Ishikawa (cell line): ENCODE measurements around the gene ZNF804A.

Experiments
- CEBPB ChIP-seq: IDR thresholded peaks from 2 replicates; pipeline ENCODE4 v1.6.1; 2012
- CREB1 ChIP-seq: IDR thresholded peaks from 2 replicates; pipeline ENCODE4 v1.6.1; 2012; ENCODE audit warnings: low read depth
- EGR1 ChIP-seq: IDR thresholded peaks from 2 replicates; pipeline ENCODE4 v1.6.1; 2012
- EP300 ChIP-seq: IDR thresholded peaks from 2 replicates; pipeline ENCODE4 v1.6.1; 2012; ENCODE audit warnings: borderline replicate concordance
- FOXM1 ChIP-seq: IDR thresholded peaks from 2 replicates; pipeline ENCODE4 v1.6.1; 2012; ENCODE audit warnings: low read depth, borderline replicate concordance
- MAX ChIP-seq: IDR thresholded peaks from 2 replicates; pipeline ENCODE4 v1.6.1; 2012
- NFIC ChIP-seq: IDR thresholded peaks from 2 replicates; pipeline ENCODE4 v1.6.1; 2012
- RAD21 ChIP-seq: IDR thresholded peaks from 2 replicates; pipeline ENCODE4 v1.6.1; 2012; ENCODE audit warnings: low read depth
- REST ChIP-seq: IDR thresholded peaks from 2 replicates; pipeline ENCODE4 v1.6.1; 2012; ENCODE audit warnings: low read depth, mild to moderate bottlenecking
- TAF1 ChIP-seq: IDR thresholded peaks from 2 replicates; pipeline ENCODE4 v1.6.1; 2012; ENCODE audit warnings: low read depth, mild to moderate bottlenecking
- TCF12 ChIP-seq: IDR thresholded peaks from 2 replicates; pipeline ENCODE4 v1.6.1; 2012; ENCODE audit warnings: low read depth
- TEAD4 ChIP-seq: IDR thresholded peaks from 2 replicates; pipeline ENCODE4 v1.6.1; 2012
- USF1 ChIP-seq: IDR thresholded peaks from 2 replicates; pipeline ENCODE4 v1.6.1; 2012
- YY1 ChIP-seq: IDR thresholded peaks from 2 replicates; pipeline ENCODE4 v1.6.1; 2012; ENCODE audit warnings: low read depth
- ZBTB7A ChIP-seq: IDR thresholded peaks from 2 replicates; pipeline ENCODE4 v1.6.1; 2012; ENCODE audit warnings: low read depth

ZNF804A gene

GRCh38 chr2:184756161-184756560 lies 157.8 kb downstream of the ZNF804A start:
- TF ChIP-seq FOXM1 (no peak), TAF1 (no peak), EP300 (no peak), MAX (no peak), TCF12 (no peak), ZBTB7A (no peak), CEBPB (no peak), CREB1 (no peak), NFIC (no peak), USF1 (no peak), REST (no peak), TEAD4 (no peak), EGR1 (no peak), RAD21 (no peak), YY1 (no peak)

GRCh38 chr2:184756885-184757284 lies 158.6 kb downstream of the ZNF804A start:
- TF ChIP-seq RAD21 (no peak), USF1 (no peak), MAX (no peak), TAF1 (no peak), CREB1 (no peak), YY1 (no peak), TEAD4 (no peak), ZBTB7A (no peak), EP300 (no peak)

GRCh38 chr2:184760931-184761330 lies 162.6 kb downstream of the ZNF804A start:
- TF ChIP-seq REST (no peak), TCF12 (no peak), CREB1 (no peak), CEBPB (no peak), YY1 (no peak), NFIC (no peak), TAF1 (no peak), EGR1 (no peak), MAX (no peak), USF1 (no peak), TEAD4 (no peak), EP300 (no peak), ZBTB7A (no peak), FOXM1 (no peak)

- no peak for TF ChIP-seq MAX
Observed at GRCh38 chr2:184765112-184765895, 167.0 kb downstream of the ZNF804A start.

GRCh38 chr2:184767059-184767458 lies 168.7 kb downstream of the ZNF804A start:
- TF ChIP-seq USF1 (no peak), CREB1 (no peak), MAX (no peak), YY1 (no peak), EGR1 (no peak), TAF1 (no peak), RAD21 (no peak), REST (no peak), EP300 (no peak), CEBPB (no peak), TEAD4 (no peak), FOXM1 (no peak), ZBTB7A (no peak), TCF12 (no peak), NFIC (no peak)
